HEK293 (cell line): Measurements from ENCODE around the gene HSF2BP.

Experiments
- CTCF ChIA-PET: fragments of 350-600 bp; formaldehyde crosslinking; extraction: SDS; loops from one replicate; lab custom pipeline; 2021; ENCODE audit warnings: antibody characterized with exemption; lab: Yijun Ruan, JAX
- POLR2A ChIA-PET: fragments of 300-600 bp; formaldehyde crosslinking; extraction: SDS; loops from one replicate; lab custom pipeline; 2020; ENCODE audit warnings: antibody characterized with exemption, inconsistent platforms; lab: Yijun Ruan, JAX
- H3K27ac ChIP-seq: fragments of 200-500 bp; sonication (Bioruptor generic); 2 replicates; pipeline ENCODE4 v1.5.1; 2014; ENCODE audit warnings: low read depth, low read length, control low read depth, inconsistent platforms; ENCODE audit errors: extremely low read depth
- H3K36me3 ChIP-seq, 2 experiments: fragments of 200-500 bp in 1 of 2; sonication (Bioruptor generic) in 1 of 2; 1 replicate in 1 of 2; 2 replicates in 1 of 2; pipeline ENCODE4 v1.5.1; 2014 to 2017; ENCODE audit warnings: inconsistent platforms in 2 of 2, low read length in 2 of 2; ENCODE audit not compliant: control insufficient read depth in 2 of 2, insufficient read depth in 1 of 2
- H3K4me1 ChIP-seq: fragments of 200-500 bp; sonication (Bioruptor generic); 2 replicates; pipeline ENCODE4 v1.5.1; 2014; ENCODE audit warnings: mild to moderate bottlenecking, low read length, inconsistent platforms; ENCODE audit not compliant: control insufficient read depth, insufficient read depth
- H3K4me3 ChIP-seq: 2 replicates; pipeline ENCODE4 v1.5.1; 2011; ENCODE audit warnings: low read depth, mild to moderate bottlenecking, control low read depth, low read length, moderate library complexity
- H3K9me3 ChIP-seq: fragments of 200-500 bp; sonication (Bioruptor generic); 2 replicates; pipeline ENCODE4 v1.5.1; 2014; ENCODE audit warnings: low read depth, low read length, inconsistent platforms; ENCODE audit not compliant: control insufficient read depth, insufficient read depth
- ELK4 ChIP-seq: IDR thresholded peaks from 2 replicates; pipeline ENCODE4 v1.6.1; 2011; ENCODE audit warnings: mild to moderate bottlenecking, low read depth, low read length, borderline replicate concordance
- INSM2 ChIP-seq: fragments of 450-650 bp; formaldehyde crosslinking; IDR thresholded peaks from 2 replicates; pipeline ENCODE4 v1.5.1; 2016; ENCODE audit warnings: missing biosample characterization, missing genetic modification characterization
- MZF1 ChIP-seq: fragments of 450-650 bp; formaldehyde crosslinking; IDR thresholded peaks from 2 replicates; pipeline ENCODE4 v1.5.1; 2017; ENCODE audit warnings: missing biosample characterization, missing genetic modification characterization, borderline replicate concordance
- PBX3 ChIP-seq: sonication (generic); formaldehyde crosslinking; IDR thresholded peaks from 2 replicates; pipeline ENCODE4 v1.8.1; 2022; ENCODE audit warnings: mild to moderate bottlenecking, moderate library complexity, missing genetic modification reagents
- SP7 ChIP-seq: fragments of 450-650 bp; formaldehyde crosslinking; IDR thresholded peaks from 2 replicates; pipeline ENCODE4 v1.5.1; 2016; ENCODE audit warnings: missing biosample characterization, missing genetic modification characterization
- ZBTB6 ChIP-seq: fragments of 450-650 bp; formaldehyde crosslinking; IDR thresholded peaks from 2 replicates; pipeline ENCODE4 v1.5.1; 2017; ENCODE audit warnings: missing biosample characterization, missing genetic modification characterization
- ZFP3 ChIP-seq: fragments of 450-650 bp; formaldehyde crosslinking; IDR thresholded peaks from 2 replicates; pipeline ENCODE4 v1.5.1; 2016; ENCODE audit warnings: low read depth, missing biosample characterization, missing genetic modification characterization
- ZNF174 ChIP-seq: fragments of 450-650 bp; formaldehyde crosslinking; IDR thresholded peaks from 2 replicates; pipeline ENCODE4 v1.5.0; 2017; ENCODE audit warnings: missing biosample characterization, mild to moderate bottlenecking, missing genetic modification characterization
- ZNF223 ChIP-seq: fragments of 450-650 bp; formaldehyde crosslinking; IDR thresholded peaks from 2 replicates; pipeline ENCODE4 v1.5.1; 2016; ENCODE audit warnings: missing biosample characterization, missing genetic modification characterization
- ZNF266 ChIP-seq: fragments of 450-650 bp; formaldehyde crosslinking; IDR thresholded peaks from 2 replicates; pipeline ENCODE4 v1.5.1; 2016; ENCODE audit warnings: missing biosample characterization, missing genetic modification characterization, low read depth
- ZNF354C ChIP-seq: fragments of 450-650 bp; formaldehyde crosslinking; IDR thresholded peaks from 2 replicates; pipeline ENCODE4 v1.5.1; 2016; ENCODE audit warnings: missing biosample characterization, missing genetic modification characterization, low read depth, borderline replicate concordance
- ZNF548 ChIP-seq: fragments of 450-650 bp; formaldehyde crosslinking; IDR thresholded peaks from 2 replicates; pipeline ENCODE4 v1.5.1; 2016; ENCODE audit warnings: missing biosample characterization, missing genetic modification characterization
- ZNF621 ChIP-seq: fragments of 450-650 bp; formaldehyde crosslinking; IDR thresholded peaks from 2 replicates; pipeline ENCODE4 v1.5.1; 2017; ENCODE audit warnings: missing biosample characterization, missing genetic modification characterization
- ZNF677 ChIP-seq: fragments of 450-650 bp; IDR thresholded peaks from 2 replicates; pipeline ENCODE4 v1.5.0; 2018; ENCODE audit warnings: missing biosample characterization, mild to moderate bottlenecking, missing genetic modification characterization, moderate library complexity
- ZNF701 ChIP-seq: fragments of 450-650 bp; formaldehyde crosslinking; IDR thresholded peaks from 2 replicates; pipeline ENCODE4 v1.5.1; 2016; ENCODE audit warnings: missing biosample characterization, missing genetic modification characterization
- ZNF707 ChIP-seq: fragments of 450-650 bp; formaldehyde crosslinking; IDR thresholded peaks from 2 replicates; pipeline ENCODE4 v1.5.1; 2016; ENCODE audit warnings: missing biosample characterization, missing genetic modification characterization
- ZNF76 ChIP-seq: fragments of 450-650 bp; formaldehyde crosslinking; IDR thresholded peaks from 2 replicates; pipeline ENCODE4; 2016; ENCODE audit warnings: low read depth, missing biosample characterization, missing genetic modification characterization, borderline replicate concordance
- ZSCAN23 ChIP-seq: fragments of 450-650 bp; formaldehyde crosslinking; IDR thresholded peaks from 2 replicates; pipeline ENCODE4 v1.5.1; 2016; ENCODE audit warnings: missing biosample characterization, missing genetic modification characterization

HSF2BP gene

DNA sequence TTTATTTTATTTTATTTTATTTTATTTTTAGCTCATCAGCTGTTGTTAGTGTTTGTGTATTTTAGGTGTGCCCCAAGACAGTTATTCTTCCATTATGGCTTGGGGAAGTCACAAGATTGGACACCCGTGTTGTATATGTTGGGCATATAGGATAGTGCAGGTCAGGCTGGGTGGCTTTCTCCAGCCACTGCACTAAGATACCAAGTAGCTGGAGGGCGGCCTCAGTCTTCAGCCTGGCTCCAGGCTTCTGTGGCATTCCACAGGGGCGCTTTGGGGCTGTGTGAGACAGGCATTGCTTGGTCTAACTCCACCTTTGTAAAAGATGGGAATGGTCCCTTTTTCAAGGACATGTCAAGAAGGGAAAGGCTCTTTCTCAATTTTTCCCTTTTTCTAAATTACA is 16.6 kb upstream of the HSF2BP start:
- no peaks in the 10 kb centered on the region for H3K4me1 ChIP-seq
- no peaks in the 10 kb centered on the region for H3K9me3 ChIP-seq
- peaks cover 81 to 89% of the 10 kb centered on the region in 2 experiments for H3K36me3 ChIP-seq
- H3K4me3 ChIP-seq = no peak overlapping the region
- CTCF ChIA-PET = interaction anchor here (0.7 to 1.4 kb wide), 5 partner anchors 17 to 297 kb away, joined by 3 to 4 read pairs (median 3); no protein-coding TSS in a partner anchor
- POLR2A ChIA-PET = no interaction called here
- H3K27ac ChIP-seq = no peak overlapping the region
- TF ChIP-seq ZSCAN23 (tag by site-specific recombination) (no peak), ZNF701 (tag by site-specific recombination) (no peak), ZFP3 (tag by site-specific recombination) (no peak), ZBTB6 (tag by site-specific recombination) (no peak), ZNF354C (tag by site-specific recombination) (no peak), ZNF621 (tag by site-specific recombination) (no peak), INSM2 (tag by site-specific recombination) (no peak), ZNF548 (tag by site-specific recombination) (no peak), PBX3 (CRISPR knock-in tag) (no peak), ZNF76 (tag by site-specific recombination) (no peak), ZNF677 (no peak), ZNF266 (tag by site-specific recombination) (no peak), MZF1 (tag by site-specific recombination) (no peak), ZNF223 (tag by site-specific recombination) (no peak), SP7 (tag by site-specific recombination) (no peak)

- POLR2A ChIA-PET = no interaction called here
- H3K4me1 ChIP-seq = no peaks in the 10 kb centered on the region
- no peak for TF ChIP-seq ELK4
- TF ChIP-seq ZNF701 (tag by site-specific recombination) = no peak
- no peak for TF ChIP-seq ZNF174 (tag by site-specific recombination)
- no peak for TF ChIP-seq ZNF707
- TF ChIP-seq, all 188 proteins: peak for 0
- Histone ChIP-seq H3K36me3 (peaks cover 43 to 68% of the 10 kb centered on the region in 2 experiments), H3K27ac (no peak overlapping the region), H3K9me3 (no peaks in the 10 kb centered on the region), H3K4me3 (no peak overlapping the region)
- CTCF ChIA-PET = interaction anchor here (0.6 to 1.5 kb wide), 5 partner anchors 23 to 103 kb away, joined by 3 to 4 read pairs (median 3); no protein-coding TSS in a partner anchor
Measured at GRCh38 chr21:43669828-43670605, 10.7 kb upstream of the HSF2BP start.
